Measurements from ENCODE around the gene EIF3J. TPM values are rescaled to one million over a fixed set of nuclear protein-coding genes. Genes with fewer than 3 reads are reported as not detected.

Gene EIF3J
- total and polyA plus RNA-seq, 2 of the 4 experiments (the other 2 are of a cell fraction): 51.6 to 59.9 TPM

DNA sequence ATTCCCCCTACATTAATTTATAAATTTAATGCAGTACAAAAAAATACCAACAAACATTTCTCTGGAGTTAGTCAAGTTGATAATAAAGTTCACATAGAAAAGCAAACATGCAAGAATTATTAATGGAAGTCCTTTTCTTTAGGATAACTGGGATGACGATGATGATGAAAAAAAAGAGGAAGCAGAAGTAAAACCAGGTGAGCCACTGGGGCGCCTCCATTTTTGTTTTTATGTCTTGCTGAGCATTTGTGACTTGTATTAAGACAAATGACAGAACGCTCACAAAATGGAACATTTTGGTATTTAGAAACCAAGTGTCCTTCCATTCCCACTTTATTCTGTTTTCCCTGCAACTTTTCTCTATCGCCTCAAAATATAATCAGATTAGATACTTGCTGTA, 13.8 kb downstream of the EIF3J start:
- Histone ChIP-seq H3K14ac (replicated peaks; ENCODE audit: low read depth, low read length) (no peak overlapping the region), H4K20me1 (ENCODE audit: insufficient read depth, low read length) (peaks cover 39% of the 10 kb centered on the region), H3K56ac (ENCODE audit: extremely low read depth, insufficient read depth, low read length) (no peak overlapping the region), H2BK15ac (ENCODE audit: low read depth, low read length) (no peak overlapping the region), H3K4me2 (ENCODE audit: low read depth, low read length) (no peak overlapping the region), H2BK20ac (ENCODE audit: low read depth, low read length) (no peak overlapping the region), H4K91ac (ENCODE audit: insufficient read depth, low read depth, low read length) (no peak overlapping the region), H3K79me1 (ENCODE audit: low read depth in 1 of 2, low read length in 2 of 2) (peaks cover 23 to 61% of the 10 kb centered on the region in 2 experiments), H3K27me3 (ENCODE audit: control insufficient read depth, insufficient read depth, low read length) (no peaks in the 10 kb centered on the region), H3K23ac (ENCODE audit: low read depth, low read length) (no peak overlapping the region), H4K5ac (ENCODE audit: low read depth, low read length) (no peak overlapping the region), H2BK120ac (ENCODE audit: low read depth, low read length) (no peak overlapping the region), H3K27ac (ENCODE audit: insufficient read depth, low read length) (no peak overlapping the region), H4K8ac (ENCODE audit: low read depth in 2 of 2, low read length in 2 of 2) (no peak overlapping the region), H3K9me1 (ENCODE audit: insufficient read depth, low read length) (no peaks in the 10 kb centered on the region), H3K18ac (ENCODE audit: low read depth, low read length) (no peak overlapping the region), H3K4ac (ENCODE audit: low read depth, low read length) (no peak overlapping the region), H3K4me3 (ENCODE audit: insufficient read depth, low read depth, low read length) (no peak overlapping the region), H3K9ac (ENCODE audit: low read depth, low read length) (no peak overlapping the region), H2AK9ac (replicated peaks; ENCODE audit: low read depth, low read length, poor library complexity) (no peak overlapping the region), H2AK5ac (ENCODE audit: low read depth, low read length) (no peak overlapping the region), H3K4me1 (ENCODE audit: control insufficient read depth, insufficient read depth, low read length) (peaks cover 2% of the 10 kb centered on the region), H3K36me3 (ENCODE audit: control insufficient read depth, insufficient read depth, low read length) (peaks cover 21% of the 10 kb centered on the region), H2BK5ac (ENCODE audit: low read depth, low read length, poor library complexity, severe bottlenecking) (no peak overlapping the region), H3K9me3 (ENCODE audit: control insufficient read depth, insufficient read depth, low read length) (no peaks in the 10 kb centered on the region), H2AFZ (replicated peaks; ENCODE audit: low read length, poor library complexity) (no peak overlapping the region)
- ATAC-seq (ENCODE audit: low read depth) (no peak), DNase-seq (no peak)
- 100% methylated on average over 1 of the region's 4 CpGs; no CpG with 5 or more reads in 1 of the 2 experiments for WGBS, 2 experiments (ENCODE audit: extremely low coverage in 2 of 2, insufficient read length in 1 of 2)
- intact Hi-C loops (cut with micrococcal nuclease): no loop called here
- dilution Hi-C loops (cut with HindIII; ENCODE audit: low sequenced_read_pairs, unreplicated experiment): no loop called here
- BruUV-seq (replicated peaks): no TSS peak
- ChIA-PET POLR2A (ENCODE audit: unreplicated experiment) (no interaction called here), CTCF (no interaction called here)
- TF ChIP-seq CHD1 (IDR thresholded peaks at IDR 0.05; ENCODE audit: low read depth, low read length): no peak
- TF ChIP-seq SMC3 (IDR thresholded peaks at IDR 0.05; ENCODE audit: low read depth, low read length): no peak
- no peak for TF ChIP-seq RAD21 (IDR thresholded peaks at IDR 0.05; ENCODE audit: low read length)
- TF ChIP-seq POLR2A (IDR thresholded peaks at IDR 0.05; ENCODE audit: low read depth, low read length): no peak
- in situ Hi-C loops (cut with MboI; ENCODE audit: low sequenced_read_pairs): no loop called here
